Inflammatory macrophage treated with lipopolysaccharide for 1 hour (primary cell): ENCODE results near the gene GRK1.
"Not testable (repeated sequence)": the region's sequence is repeated elsewhere in the genome, so short reads cannot be mapped to it uniquely, and the experiment has no call there.

ENCODE experiments used
- DNase-seq, 2 donors: peaks; one replicate each; pipeline ENCODE4 v3.0.0-alpha.2; 2020 to 2022

Gene GRK1

DNA sequence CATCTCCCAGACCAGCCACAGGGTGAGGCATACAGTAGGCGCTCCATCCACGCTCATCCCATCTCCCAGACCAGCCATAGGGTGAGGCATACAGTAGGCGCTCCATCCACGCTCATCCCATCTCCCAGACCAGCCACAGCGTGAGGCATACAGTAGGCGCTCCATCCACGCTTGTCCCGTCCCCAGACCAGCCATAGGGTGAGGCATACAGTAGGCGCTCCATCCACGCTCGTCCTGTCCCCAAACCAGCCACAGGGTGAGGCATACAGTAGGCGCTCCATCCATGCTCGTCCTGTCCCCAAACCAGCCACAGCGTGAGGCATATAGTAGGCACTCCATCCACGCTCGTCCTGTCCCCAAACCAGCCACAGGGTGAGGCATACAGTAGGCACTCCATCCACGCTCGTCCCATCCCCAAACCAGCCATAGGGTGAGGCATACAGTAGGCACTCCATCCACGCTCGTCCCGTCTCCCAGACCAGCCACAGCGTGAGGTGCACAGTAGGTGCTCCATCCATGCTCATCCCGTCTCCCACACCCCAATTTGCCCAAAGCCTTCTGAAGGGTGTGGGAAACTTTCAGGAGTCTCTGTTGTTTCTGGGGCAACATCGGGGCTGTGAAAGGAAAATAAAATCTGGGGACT lies 78.6 kb downstream of the GRK1 start:
- not testable (repeated sequence) for DNase-seq

DNA sequence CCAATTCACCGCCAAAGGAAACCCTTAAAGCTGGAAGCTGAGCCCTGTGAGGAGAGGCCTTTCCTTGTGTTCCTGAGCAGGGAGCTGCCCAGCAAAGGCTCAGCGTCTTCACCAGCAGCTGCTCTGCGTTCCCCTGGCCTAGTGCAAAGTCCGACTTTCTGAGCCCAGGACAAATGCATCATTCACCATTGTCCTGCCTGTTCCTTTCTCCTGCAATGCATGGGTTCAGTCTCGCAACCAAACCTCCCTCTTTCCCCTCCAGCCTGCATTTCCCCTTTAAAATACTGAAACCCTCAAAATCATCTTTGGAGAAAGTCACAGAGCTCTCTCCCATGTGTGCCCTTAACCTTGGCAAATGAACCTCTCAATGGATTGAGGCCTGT lies 79.1 kb downstream of the GRK1 start:
- no peak for DNase-seq

DNA sequence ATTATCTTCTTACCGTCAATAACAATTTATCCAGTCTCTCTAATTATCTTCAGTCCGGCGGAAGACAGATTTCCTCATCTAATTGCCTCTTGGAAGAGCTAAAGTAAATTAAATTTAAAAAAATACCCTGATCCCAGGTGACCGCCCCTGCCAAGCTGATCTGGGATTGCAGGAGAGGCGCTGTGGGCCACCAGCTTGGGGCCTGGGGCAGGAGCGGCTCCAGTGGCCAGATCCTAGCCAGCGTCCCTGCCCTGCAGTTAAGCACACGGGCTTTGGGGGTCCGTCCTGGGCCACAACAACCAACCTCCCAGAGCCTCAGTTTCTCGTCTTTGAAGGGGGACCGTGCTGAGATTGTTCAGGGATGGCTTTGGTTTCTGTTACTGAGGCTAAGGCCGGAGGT lies 79.7 kb downstream of the GRK1 start:
- no peak for DNase-seq

DNA sequence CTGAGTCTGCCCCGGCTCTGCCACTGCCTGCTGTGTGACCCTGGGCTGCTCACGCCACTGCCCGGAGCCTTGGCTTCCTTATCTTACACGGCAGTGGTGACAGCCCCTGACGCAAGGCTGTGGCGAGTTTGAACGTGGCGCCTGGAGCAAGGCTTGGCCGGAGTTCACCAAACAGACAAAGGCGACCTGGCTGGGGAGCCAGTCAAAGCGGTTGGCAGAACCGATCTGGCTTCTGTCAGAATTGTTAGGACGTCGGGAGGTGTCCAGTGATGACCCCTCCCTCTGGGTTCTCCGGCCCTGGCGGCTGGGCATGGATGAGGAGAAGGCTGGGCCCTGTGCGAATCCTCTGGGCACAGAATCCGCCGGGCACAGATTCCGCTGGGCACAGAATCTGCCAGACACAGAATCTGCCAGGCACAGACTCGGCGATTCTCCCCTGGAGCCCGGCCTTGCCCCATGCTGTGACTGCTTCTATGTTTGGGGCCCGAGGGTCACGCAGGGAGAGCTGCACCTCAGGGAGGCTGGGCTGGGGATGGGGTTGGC lies 80.3 kb downstream of the GRK1 start:
- DNase-seq, result no peak

DNA sequence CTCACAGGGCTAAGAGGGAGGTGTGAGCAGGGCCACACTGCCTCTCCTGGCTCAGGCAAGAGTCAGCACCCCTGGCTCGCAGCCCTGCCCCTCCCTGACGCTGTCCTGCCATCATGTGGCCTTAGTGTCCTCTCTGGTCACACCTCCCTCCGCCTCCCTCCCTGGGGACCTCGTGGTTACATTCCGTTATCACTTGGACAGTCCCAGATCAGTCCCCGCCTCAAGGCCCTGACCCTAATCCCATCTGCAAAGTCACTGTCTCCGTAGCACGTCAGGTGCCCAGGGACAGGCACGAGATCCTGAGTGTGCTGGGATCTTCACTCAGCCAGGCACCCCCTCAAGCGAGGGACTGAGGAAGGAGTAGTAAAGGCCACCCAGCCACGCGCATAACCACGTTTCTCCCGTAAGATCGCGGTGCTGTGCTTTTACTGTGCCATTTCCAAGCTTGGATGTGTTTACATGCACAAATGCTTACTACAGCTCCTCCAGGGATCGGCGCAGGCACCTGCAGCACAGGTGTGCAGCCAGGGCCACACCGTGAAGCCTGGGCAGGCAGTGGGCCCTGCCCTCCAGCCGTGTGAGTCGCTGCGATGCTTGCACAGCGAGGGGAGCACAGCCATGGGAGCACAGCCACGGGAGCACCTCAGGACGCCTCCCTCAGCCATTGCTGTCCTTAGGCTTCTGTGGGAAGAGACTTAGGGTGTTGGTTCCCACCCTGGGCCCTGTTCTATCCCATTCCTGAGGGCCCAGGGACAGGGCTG lies 81.3 kb downstream of the GRK1 start:
- no peak for DNase-seq

DNA sequence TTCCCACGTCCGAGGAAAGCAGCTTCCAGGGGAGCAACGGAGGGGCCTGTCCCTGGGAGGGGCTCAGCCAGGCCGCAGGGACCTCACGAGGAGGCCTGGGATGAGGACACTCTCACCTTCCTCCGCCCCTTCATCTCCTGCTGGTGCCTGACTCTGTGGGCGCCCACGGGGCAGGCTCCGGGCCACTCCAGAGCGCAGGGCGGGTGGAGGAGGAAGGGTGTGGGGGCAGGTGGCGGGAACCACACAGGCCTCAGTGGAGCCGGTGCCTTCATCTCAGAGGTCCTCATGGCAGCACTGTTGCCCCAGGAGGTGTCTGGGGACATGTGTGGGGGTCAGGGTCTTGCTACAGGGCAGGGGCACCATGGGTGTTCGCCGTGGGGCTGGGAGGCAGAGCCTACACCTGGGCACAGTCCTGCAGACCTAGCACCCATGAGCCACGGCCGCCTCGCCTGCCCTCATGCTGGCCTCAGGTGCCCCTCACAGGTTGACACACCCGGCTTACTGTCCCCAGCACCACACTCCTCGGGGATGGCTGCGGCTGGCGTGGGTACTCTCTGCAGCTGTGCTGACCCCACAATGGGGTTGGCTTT lies 81.9 kb downstream of the GRK1 start:
- no peak for DNase-seq

DNA sequence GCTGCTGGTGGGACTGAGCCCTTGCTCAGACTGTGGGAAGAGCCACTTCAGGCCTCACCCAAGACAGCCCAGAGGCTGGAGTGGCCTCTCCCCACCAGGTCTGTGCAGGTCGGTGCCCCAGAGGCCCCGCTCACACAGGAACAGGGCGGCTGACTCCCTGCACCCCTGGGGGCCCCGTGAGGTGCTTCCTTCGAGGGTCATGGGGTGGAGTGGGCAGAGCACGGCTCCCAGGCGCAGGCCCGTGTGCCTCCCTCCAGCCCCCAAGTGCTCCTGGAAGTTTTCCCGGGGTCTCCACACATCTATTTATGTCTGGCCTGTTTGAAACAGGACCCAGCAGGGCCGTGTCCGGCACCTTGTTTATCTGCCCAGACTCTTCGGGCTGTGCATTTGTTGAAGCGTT lies 82.5 kb downstream of the GRK1 start:
- DNase-seq, result no peak

DNA sequence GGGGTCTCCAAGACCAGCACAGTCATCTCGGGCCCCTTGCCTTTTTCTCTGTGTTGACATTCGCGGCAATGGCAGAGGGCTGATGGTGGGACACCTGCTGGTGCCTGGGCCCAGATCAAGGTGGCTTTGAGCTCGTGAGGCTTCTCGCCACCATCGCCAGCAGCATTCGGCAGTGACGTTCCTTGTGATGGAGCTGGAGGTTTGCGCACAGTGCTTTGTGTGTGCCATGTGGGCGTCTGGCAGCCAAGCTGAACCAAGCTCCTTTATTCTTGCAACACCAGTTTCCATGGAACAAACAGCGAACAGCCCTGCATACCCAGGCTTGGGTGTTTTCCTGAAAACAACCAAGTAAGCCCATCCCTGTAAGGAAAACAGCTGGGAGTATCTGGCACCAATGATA lies 82.9 kb downstream of the GRK1 start:
- DNase-seq, result no peak

DNA sequence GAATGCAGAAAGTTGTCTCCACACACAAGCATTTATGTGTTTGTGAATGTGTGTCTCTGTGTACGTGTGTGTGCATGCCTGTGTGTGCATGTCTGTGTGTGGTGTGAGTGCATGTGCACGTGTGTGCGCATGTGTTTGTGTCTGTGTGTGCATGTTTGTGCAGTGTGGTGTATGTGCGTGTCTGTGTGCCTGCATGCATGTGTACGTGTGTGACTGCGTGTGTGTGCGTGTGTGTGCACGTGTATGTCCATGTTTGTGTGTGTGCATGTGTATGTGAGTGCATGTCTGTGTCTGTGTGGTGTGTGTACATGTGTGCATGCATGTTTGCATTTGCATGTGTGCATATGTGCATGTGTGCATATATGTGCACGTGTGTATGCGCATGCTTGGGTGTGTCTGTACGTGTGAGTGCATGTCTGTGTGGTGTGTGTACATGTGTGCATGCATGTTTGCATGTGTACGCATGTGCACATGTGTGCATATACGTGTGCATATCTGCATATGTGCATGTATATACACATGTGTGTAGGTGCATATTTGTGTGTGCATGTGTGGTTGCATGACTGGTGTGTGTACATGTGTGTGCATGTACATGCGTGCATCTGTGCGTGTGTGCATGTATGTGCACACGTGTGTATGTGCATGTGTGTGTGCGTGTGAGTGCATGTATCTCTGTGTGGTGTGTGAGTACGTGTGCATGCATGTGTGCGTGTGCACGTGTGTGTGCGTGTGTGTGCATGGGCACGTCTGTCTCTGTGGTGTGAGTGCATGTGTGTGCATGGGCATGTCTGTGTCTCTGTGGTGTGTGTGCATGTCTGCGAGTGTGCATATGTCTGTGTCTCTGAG lies 83.8 kb downstream of the GRK1 start:
- no peak for DNase-seq

DNA sequence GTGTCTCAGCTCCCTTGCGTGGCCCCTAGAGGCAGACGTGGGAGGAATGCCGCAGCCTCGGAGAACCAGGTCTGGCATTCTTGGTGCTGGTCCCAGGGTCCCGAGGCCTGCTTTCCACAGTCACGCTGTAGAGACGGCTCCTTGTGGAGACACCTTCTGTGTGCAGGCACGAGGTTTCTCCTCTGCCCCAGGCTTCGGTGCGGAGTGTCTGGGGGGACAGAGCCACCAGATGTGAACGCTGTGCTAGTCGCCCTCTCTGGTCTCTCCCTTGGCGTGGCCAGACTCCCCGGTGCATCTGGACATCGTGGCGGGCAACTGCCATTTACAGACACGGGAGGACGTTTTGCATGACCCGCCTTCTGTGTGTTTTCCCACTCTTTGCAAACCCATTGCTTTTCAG lies 84.5 kb downstream of the GRK1 start:
- DNase-seq, result no peak

DNA sequence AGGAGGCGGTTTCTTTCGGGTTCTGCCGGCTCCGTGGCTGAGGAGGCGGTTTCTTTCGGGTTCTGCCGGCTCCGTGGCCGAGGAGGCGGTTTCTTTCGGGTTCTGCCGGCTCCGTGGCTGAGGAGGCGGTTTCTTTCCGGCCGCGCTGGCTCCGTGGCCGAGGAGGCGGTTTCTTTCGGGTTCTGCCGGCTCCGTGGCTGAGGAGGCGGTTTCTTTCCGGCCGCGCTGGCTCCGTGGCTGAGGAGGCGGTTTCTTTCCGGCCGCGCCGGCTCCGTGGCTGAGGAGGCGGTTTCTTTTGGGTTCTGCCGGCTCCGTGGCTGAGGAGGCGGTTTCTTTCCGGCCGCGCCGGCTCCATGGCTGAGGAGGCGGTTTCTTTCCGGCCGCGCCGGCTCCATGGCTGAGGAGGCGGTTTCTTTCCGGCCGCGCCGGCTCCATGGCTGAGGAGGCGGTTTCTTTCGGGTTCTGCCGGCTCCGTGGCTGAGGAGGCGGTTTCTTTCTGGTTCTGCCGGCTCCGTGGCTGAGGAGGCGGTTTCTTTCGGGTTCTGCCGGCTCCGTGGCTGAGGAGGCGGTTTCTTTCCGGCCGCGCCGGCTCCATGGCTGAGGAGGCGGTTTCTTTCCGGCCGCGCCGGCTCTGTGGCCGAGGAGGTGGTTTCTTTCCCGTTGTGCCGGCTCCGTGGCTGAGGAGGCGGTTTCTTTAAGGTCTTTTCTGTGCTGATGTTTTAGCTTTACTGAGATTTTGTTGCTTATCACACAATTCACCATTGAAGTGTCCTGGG lies 85.4 kb downstream of the GRK1 start:
- DNase-seq, result not testable (repeated sequence)

DNA sequence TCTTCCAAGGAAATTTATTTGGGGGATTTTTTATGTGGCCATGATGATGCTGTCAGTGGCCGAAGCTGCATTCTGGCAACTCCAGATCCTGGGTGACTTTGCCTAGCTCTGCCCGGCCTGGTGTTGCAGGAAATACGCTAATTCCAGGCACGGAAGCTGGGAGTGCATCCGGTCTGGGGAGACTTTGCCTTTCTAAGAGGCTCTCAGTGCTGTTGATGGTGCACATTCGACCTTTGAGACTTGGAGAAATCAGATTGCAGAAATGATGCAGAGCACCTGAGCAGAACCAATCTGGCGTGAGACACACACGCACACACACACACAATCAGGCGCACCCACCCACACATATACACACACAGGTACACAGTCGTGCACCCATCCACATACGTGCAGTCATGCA lies 86.2 kb downstream of the GRK1 start:
- DNase-seq, result no peak

DNA sequence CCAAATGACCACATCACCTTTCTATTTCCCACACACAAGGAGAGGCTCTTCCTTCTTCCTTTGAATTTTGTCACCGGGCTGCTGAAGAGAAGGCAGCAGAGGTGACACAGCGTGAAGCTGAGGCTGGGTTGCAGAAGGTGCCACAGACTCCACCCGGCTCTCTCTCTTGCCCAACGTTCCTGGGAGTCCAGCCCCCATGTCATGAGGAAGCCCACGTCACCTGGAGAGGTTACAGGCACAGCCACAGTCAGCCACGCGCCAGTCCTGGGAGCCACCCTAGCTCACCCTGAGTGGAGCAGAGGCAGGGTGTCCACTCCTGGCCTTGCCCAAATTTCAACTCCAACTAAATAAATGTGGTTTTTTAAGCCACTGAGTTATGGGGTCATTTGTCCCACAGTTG lies 87.2 kb downstream of the GRK1 start:
- DNase-seq, result no peak

DNA sequence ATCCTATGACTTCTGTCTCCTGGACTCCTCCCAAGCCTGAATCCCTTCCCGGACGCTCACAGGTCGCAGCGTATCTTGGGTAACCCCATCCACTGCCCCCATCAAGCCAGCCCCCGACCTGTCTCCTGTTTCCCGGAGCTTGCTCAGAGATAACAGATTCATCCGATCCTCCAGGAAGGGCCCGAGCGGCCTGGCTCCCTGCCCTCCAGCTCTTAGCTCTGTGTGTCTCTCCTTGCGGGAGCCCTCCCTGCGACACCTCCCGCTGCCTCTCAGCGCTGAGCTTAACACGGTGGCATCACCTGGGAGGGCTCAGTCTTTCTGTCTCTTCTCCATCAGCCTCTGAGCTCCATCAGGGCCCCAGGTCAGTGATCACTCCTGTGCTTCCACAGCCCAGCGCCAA lies 87.7 kb downstream of the GRK1 start:
- DNase-seq, result no peak

DNA sequence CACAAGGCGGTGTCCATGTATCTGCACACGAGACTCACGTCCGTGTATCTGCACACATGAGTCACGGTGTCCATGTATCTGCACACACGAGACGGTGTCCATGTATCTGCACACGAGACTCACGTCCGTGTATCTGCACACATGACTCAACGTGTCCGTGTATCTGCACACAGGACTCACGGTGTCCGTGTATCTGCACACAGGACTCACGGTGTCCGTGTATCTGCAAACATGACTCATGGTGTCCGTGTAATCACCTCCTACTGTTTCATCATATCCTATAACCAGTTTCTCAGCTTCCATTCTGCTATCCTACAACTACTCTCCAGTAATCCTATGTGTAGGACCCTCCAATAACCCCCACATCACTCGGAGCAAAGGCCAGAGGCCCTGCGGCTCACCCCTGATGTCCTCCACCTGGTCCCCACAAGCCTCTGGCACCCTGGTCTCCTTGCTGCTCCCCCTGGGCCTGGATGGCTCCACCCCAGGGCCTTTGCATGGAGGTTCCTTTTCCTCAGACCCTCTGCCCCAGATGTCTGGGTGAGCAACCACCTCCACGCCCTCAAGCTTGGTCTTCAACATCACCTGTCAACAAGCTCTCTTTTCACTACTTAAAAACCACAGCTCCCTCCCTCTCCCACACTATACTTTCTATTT lies 89.5 kb downstream of the GRK1 start:
- DNase-seq, result no peak

DNA sequence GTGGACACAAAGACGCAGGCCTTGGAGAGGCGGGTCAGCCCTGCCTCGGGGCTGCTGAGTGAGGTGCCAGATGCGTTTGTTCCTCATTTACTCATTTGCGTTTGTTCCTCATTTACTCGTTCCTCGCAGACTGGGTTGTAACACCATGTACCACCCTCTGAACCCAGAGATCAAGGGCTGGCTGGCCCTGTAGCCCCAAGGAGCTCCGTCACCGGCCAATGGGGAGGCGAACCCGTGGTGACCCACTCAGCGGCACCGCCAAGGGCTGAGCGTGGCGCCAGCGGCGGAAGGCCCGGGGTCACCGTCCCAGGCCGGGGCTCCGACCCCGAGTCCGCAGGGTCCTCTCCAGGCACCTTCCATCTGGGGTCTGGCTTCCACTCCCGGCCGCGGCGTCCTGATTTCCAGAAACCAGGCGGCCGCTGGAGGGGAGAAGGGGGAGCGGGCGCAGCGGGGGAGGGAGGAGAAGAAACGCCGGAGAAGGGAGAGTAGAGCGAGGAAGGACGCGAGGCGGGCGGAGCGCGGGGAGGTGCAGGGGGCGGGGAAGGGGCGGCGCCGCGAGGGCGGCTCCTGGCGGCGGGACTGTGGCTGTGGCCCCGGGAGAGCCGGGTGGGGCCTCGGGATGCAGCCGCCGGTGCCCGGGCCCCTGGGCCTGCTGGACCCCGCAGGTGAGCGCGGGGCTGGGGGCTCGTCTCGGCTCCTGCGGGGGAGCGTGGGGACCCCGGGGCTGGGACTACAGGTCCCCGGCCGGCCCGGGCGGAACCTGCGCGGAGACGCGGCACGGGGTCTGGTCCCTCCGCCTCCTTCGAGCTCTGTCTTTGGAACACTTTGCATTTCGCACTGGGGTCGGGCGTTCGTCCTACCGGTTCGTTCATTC lies 91.9 kb downstream of the GRK1 start, which contains the start of gene TMEM255B:
Gene TMEM255B, plus strand, starts transcription at position 576 of the 874 bp plus-strand sequence. Its CDS starts 44 bp downstream, at position 620.
- DNase-seq, result peak; percentile 75 to 76

DNA sequence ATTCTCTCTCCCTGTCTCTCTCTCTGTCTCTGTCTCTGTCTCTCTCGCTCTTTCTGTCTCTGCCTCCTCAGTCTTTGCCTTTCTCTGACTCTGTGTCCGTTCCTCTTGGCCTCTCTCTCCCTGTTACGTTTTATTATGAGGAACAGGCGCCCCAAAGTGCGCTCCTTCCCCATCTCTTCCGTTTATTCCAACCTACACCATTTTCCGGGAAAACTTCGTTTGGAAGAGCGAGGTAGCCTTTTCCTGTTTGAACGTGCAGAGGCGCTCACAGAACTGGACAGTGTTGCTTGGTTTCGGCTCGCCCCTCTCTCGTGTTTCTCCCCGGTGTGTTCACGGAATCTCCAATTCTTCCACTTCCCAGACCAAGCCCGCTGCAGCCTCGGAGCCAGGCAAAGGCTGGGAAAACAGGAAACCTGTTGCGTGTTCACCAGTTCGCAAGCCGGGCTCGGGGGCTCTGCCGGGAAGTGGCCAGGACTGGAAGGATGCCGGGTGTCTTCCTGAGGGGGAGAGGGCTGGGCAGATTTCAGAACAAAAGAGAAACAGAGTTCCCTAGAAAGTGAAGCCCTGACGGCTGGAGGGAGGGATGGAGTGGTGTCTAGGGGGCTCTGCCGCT lies 92.6 kb downstream of the GRK1 start:
- peak; percentile 20 to 28 for DNase-seq

DNA sequence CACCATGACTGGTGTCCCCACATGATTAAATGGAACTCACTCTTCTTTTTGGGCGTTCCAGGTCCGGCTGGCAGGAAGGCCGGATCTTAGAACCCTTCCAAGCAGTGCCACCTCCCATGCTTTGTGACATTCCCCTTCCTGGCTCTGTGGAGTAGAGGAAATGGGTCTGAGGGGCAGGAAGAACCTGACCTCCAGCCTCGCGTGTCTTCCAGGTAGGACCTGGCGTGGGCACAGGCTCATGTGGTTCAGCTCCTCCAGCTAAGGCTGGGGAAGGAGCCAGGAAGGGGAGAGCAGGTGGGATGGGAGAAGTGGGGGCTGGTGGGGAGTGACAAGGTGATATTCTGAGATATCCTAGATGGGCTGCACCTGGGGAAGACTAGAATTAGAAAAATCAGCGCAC lies 94.1 kb downstream of the GRK1 start:
- no peak for DNase-seq

DNA sequence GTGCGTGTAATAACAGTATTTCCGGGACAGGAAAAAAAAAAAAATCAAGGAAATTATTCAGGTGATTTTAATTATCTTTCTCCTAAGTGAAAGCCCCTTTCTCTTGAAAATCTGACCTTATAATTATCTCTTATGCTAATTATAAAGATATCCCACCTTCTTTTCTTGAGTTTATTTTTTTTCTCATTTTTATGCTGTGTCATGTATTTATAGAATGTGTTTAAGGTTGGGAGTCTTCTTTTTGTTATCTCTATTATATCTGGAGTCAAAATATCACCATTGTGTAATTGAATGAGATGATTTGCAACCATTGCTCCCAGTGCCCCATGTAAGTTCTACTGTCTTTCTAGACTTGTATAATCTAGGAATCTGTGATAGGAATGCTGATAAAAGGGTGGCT lies 95.1 kb downstream of the GRK1 start:
- no peak for DNase-seq

DNA sequence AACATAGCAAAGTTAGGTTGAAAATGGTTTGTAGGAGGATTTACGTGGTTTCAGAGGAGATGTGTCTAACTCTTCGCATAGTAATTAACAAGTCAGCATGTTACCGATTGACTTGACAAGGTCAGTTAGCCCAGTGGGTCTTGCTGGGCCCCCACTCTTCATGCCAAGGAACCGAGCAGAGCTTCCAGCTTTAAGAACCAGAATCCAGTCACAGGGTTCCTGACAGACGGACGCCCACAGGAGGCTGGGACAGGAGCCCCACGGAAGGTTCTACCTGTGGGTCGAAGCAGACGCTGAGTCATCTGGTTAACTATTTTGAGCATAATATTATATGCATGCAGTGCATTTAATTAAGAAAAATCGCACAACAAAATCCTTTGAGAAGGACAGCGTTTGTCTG lies 95.5 kb downstream of the GRK1 start:
- DNase-seq, result no peak
